Measurements from ENCODE around the gene KCNA10. TPM values are rescaled to one million over a fixed set of nuclear protein-coding genes. Genes with fewer than 3 reads are reported as not detected.

Gene KCNA10
- total RNA-seq, 1 experiment from 2014 or later = not detected

- Histone ChIP-seq H3K36me3 (ENCODE audit: insufficient read depth, low read length, poor library complexity, severe bottlenecking) (no peaks in the 10 kb centered on the region), H3K4me1 (ENCODE audit: insufficient read depth, low read length, poor library complexity, severe bottlenecking) (no peaks in the 10 kb centered on the region), H3K9me3 (ENCODE audit: low read depth, low read length, poor library complexity, severe bottlenecking) (no peaks in the 10 kb centered on the region), H3K4me3 (ENCODE audit: low read depth, low read length, poor library complexity, severe bottlenecking) (no peak overlapping the region), H3K27me3 (replicated peaks; ENCODE audit: insufficient read depth, low read depth, low read length, poor library complexity) (no peaks in the 10 kb centered on the region), H3K27ac (ENCODE audit: low read depth, low read length, poor library complexity, severe bottlenecking) (no peak overlapping the region)
- intact Hi-C loops (cut with micrococcal nuclease; ENCODE audit: unreplicated experiment) = no loop called here
- ChIA-PET CTCF (no interaction called here), POLR2A (ENCODE audit: low non-redundant PET) (no interaction called here)
- no TSS peak for BruUV-seq (replicated peaks)
- no peak for DNase-seq (ENCODE audit: low spot score)
- TF ChIP-seq, protein P1, sequence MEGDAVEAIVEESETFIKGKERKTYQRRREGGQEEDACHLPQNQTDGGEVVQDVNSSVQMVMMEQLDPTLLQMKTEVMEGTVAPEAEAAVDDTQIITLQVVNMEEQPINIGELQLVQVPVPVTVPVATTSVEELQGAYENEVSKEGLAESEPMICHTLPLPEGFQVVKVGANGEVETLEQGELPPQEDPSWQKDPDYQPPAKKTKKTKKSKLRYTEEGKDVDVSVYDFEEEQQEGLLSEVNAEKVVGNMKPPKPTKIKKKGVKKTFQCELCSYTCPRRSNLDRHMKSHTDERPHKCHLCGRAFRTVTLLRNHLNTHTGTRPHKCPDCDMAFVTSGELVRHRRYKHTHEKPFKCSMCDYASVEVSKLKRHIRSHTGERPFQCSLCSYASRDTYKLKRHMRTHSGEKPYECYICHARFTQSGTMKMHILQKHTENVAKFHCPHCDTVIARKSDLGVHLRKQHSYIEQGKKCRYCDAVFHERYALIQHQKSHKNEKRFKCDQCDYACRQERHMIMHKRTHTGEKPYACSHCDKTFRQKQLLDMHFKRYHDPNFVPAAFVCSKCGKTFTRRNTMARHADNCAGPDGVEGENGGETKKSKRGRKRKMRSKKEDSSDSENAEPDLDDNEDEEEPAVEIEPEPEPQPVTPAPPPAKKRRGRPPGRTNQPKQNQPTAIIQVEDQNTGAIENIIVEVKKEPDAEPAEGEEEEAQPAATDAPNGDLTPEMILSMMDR (conservative IDR thresholded peaks at IDR 0.05; ENCODE audit: low read depth, low read length) = no peak
- TF ChIP-seq EZH2 (IDR thresholded peaks at IDR 0.05; ENCODE audit: borderline replicate concordance, low read depth, low read length, poor library complexity, severe bottlenecking) = no peak
Measured at GRCh38 chr1:110563089-110563488, 44.1 kb upstream of the KCNA10 start.

- ChIA-PET POLR2A (ENCODE audit: low non-redundant PET) (no interaction called here), CTCF (no interaction called here)
- Histone ChIP-seq H3K27me3 (replicated peaks; ENCODE audit: insufficient read depth, low read depth, low read length, poor library complexity) (no peaks in the 10 kb centered on the region), H3K4me3 (ENCODE audit: low read depth, low read length, poor library complexity, severe bottlenecking) (no peak overlapping the region), H3K27ac (ENCODE audit: low read depth, low read length, poor library complexity, severe bottlenecking) (no peak overlapping the region), H3K36me3 (ENCODE audit: insufficient read depth, low read length, poor library complexity, severe bottlenecking) (no peaks in the 10 kb centered on the region), H3K9me3 (ENCODE audit: low read depth, low read length, poor library complexity, severe bottlenecking) (no peaks in the 10 kb centered on the region), H3K4me1 (ENCODE audit: insufficient read depth, low read length, poor library complexity, severe bottlenecking) (no peaks in the 10 kb centered on the region)
- intact Hi-C loops (cut with micrococcal nuclease; ENCODE audit: unreplicated experiment) = no loop called here
- TF ChIP-seq, protein P1 (conservative IDR thresholded peaks at IDR 0.05; ENCODE audit: low read depth, low read length) = no peak
- no peak for TF ChIP-seq EZH2 (IDR thresholded peaks at IDR 0.05; ENCODE audit: borderline replicate concordance, low read depth, low read length, poor library complexity, severe bottlenecking)
- DNase-seq (ENCODE audit: low spot score) = no peak
- no TSS peak for BruUV-seq (replicated peaks)
Measured at GRCh38 chr1:110561596-110561995, 42.6 kb upstream of the KCNA10 start.

GRCh38 chr1:110559157-110559556 is 40.2 kb upstream of the KCNA10 start:
- Histone ChIP-seq H3K4me1 (ENCODE audit: insufficient read depth, low read length, poor library complexity, severe bottlenecking) (peaks cover 8% of the 10 kb centered on the region), H3K36me3 (ENCODE audit: insufficient read depth, low read length, poor library complexity, severe bottlenecking) (no peaks in the 10 kb centered on the region), H3K4me3 (ENCODE audit: low read depth, low read length, poor library complexity, severe bottlenecking) (no peak overlapping the region), H3K27ac (ENCODE audit: low read depth, low read length, poor library complexity, severe bottlenecking) (no peak overlapping the region), H3K27me3 (replicated peaks; ENCODE audit: insufficient read depth, low read depth, low read length, poor library complexity) (no peaks in the 10 kb centered on the region), H3K9me3 (ENCODE audit: low read depth, low read length, poor library complexity, severe bottlenecking) (no peaks in the 10 kb centered on the region)
- ChIA-PET CTCF (no interaction called here), POLR2A (ENCODE audit: low non-redundant PET) (no interaction called here)
- BruUV-seq (replicated peaks) = no TSS peak
- intact Hi-C loops (cut with micrococcal nuclease; ENCODE audit: unreplicated experiment) = no loop called here
- DNase-seq (ENCODE audit: low spot score) = no peak
- TF ChIP-seq, protein P1 (conservative IDR thresholded peaks at IDR 0.05; ENCODE audit: low read depth, low read length) = no peak
- no peak for TF ChIP-seq EZH2 (IDR thresholded peaks at IDR 0.05; ENCODE audit: borderline replicate concordance, low read depth, low read length, poor library complexity, severe bottlenecking)

Data from A673 (cell line).